K562 (cell line): ENCODE data around the gene GPR135. TPM values are rescaled to one million over a fixed set of nuclear protein-coding genes. Genes with fewer than 3 reads are reported as not detected.

ENCODE experiments used
- ATAC-seq: fragments of 200-7000 bp; cut with Tn5 transposase; 3 replicates; pipeline ENCODE4 v1.9.1; 2020; ENCODE audit warnings: moderate library complexity
- BruUV-seq: library from RNA; stranded (reverse); fragments of 400-500 nt; replicated peaks from 2 replicates; lab custom pipeline; 2021; lab: Mats Ljungman, UMichigan
- CTCF ChIA-PET: fragments of 300-600 bp; formaldehyde crosslinking; extraction: SDS; loops from one replicate; lab custom pipeline; 2021; ENCODE audit warnings: low intra/inter-chr PET ratio; lab: Yijun Ruan, JAX
- POLR2A ChIA-PET: fragments of 300-600, 350-650 bp; sonication (Branson Sonifier 250); formaldehyde crosslinking; extraction: SDS; loops from one replicate; lab custom pipeline; 2021; ENCODE audit warnings: antibody characterized with exemption, inconsistent platforms; lab: Yijun Ruan, JAX
- DNase-seq, 4 experiments: peaks; one replicate each; pipeline versions ENCODE4 v3.0.0 to v3.0.0-alpha.2; 2011 to 2018; ENCODE audit warnings: low spot score in 3 of 4, mixed read lengths in 3 of 4; ENCODE audit errors: extremely low read depth in 1 of 4
- FAIRE-seq: peaks from 2 replicates; lab custom pipeline; 2011; peaks lifted over from hg19 to GRCh38; lab: Jason Lieb, UNC
- H2AFZ ChIP-seq: 2 replicates; pipeline ENCODE4 v1.6.0; 2011; ENCODE audit warnings: low read depth, low read length, control low read depth, inconsistent platforms
- H3K27ac ChIP-seq: fragments of 200-600 bp; 3 replicates; pipeline ENCODE4 v1.8.0; 2011; ENCODE audit warnings: low read depth, mild to moderate bottlenecking, control low read depth, inconsistent platforms, low read length, moderate library complexity, mixed read lengths; ENCODE audit errors: extremely low read depth
- H3K27me3 ChIP-seq, 2 experiments: fragments of 300-600 bp in 1 of 2; 2 replicates in 1 of 2; 3 replicates in 1 of 2; pipeline versions ENCODE4 v1.6.0 to v1.8.0; 2011; ENCODE audit warnings: inconsistent platforms in 2 of 2, low read length in 2 of 2, mild to moderate bottlenecking in 1 of 2, mixed read lengths in 1 of 2, moderate library complexity in 1 of 2; ENCODE audit not compliant: control insufficient read depth in 2 of 2, insufficient read depth in 2 of 2
- H3K36me3 ChIP-seq: fragments of 300-600 bp; 3 replicates; pipeline ENCODE4 v1.8.0; 2011; ENCODE audit warnings: mild to moderate bottlenecking, low read length, inconsistent platforms; ENCODE audit not compliant: control insufficient read depth, insufficient read depth
- H3K4me1 ChIP-seq, 2 experiments: fragments of 200-600 bp in 1 of 2; replicated peaks in 1 of 2; 2 replicates in 1 of 2; 3 replicates in 1 of 2; pipeline versions ENCODE4 v1.5.1 to v1.8.0; 2011; ENCODE audit warnings: inconsistent platforms in 2 of 2, low read length in 2 of 2, mild to moderate bottlenecking in 1 of 2, mixed read lengths in 1 of 2, moderate library complexity in 1 of 2; ENCODE audit not compliant: control insufficient read depth in 2 of 2, insufficient read depth in 2 of 2
- H3K4me2 ChIP-seq: 2 replicates; pipeline ENCODE4 v1.6.1; 2011; ENCODE audit warnings: low read length, control low read depth, inconsistent platforms, mixed read lengths; ENCODE audit not compliant: insufficient read depth
- H3K4me3 ChIP-seq: fragments of 200-600 bp; sonication (generic), shearing (Covaris generic); 2 replicates; pipeline ENCODE4 v1.5.1; 2016; ENCODE audit warnings: control low read depth, inconsistent platforms
- H3K79me2 ChIP-seq: fragments of 200-600 bp; 3 replicates; pipeline ENCODE4 v1.8.0; 2011; ENCODE audit warnings: low read length, inconsistent platforms; ENCODE audit not compliant: control insufficient read depth, insufficient read depth
- H3K9ac ChIP-seq, 2 experiments: 2 replicates each; pipeline versions ENCODE4 v1.6.0 to v1.6.1; 2011; ENCODE audit warnings: low read depth in 2 of 2, low read length in 2 of 2, control low read depth in 1 of 2, inconsistent platforms in 1 of 2, mild to moderate bottlenecking in 1 of 2, mixed read lengths in 1 of 2; ENCODE audit not compliant: insufficient read depth in 1 of 2
- H3K9me1 ChIP-seq: one replicate; pipeline ENCODE4 v1.6.0; 2011; ENCODE audit warnings: inconsistent platforms, mild to moderate bottlenecking, low read length, moderate library complexity; ENCODE audit not compliant: control insufficient read depth, insufficient read depth
- H3K9me3 ChIP-seq: replicated peaks from 2 replicates; pipeline ENCODE4 v1.5.1; 2011; ENCODE audit warnings: low read depth, low read length, inconsistent platforms; ENCODE audit not compliant: control insufficient read depth, insufficient read depth
- H4K20me1 ChIP-seq: replicated peaks from 2 replicates; pipeline ENCODE4 v1.6.1; 2011; ENCODE audit warnings: low read length, inconsistent platforms, mixed read lengths; ENCODE audit not compliant: control insufficient read depth, insufficient read depth
- C11orf30 ChIP-seq: fragments of 450-650 bp; IDR thresholded peaks from 2 replicates; pipeline ENCODE4 v1.6.1; 2016; ENCODE audit warnings: low read depth, mild to moderate bottlenecking
- CCNT2 ChIP-seq: IDR thresholded peaks from 2 replicates; pipeline ENCODE4 v1.6.1; 2011; ENCODE audit warnings: borderline replicate concordance, low read depth, mild to moderate bottlenecking, moderate library complexity, mixed read lengths, low read length; ENCODE audit not compliant: insufficient read length; ENCODE audit errors: extremely low read depth
- DMBX1 ChIP-seq: fragments of 250-450 bp; sonication (Bioruptor Pico); IDR thresholded peaks from 2 replicates; pipeline ENCODE4 v1.8.0; 2022; ENCODE audit warnings: inconsistent platforms, mild to moderate bottlenecking, moderate library complexity, borderline replicate concordance
- HSF4 ChIP-seq: fragments of 250-450 bp; sonication (Bioruptor Pico); IDR thresholded peaks from 2 replicates; pipeline ENCODE4 v2.1.2; 2022; ENCODE audit warnings: mild to moderate bottlenecking, moderate library complexity, borderline replicate concordance
- MEIS2 ChIP-seq: fragments of 450-650 bp; IDR thresholded peaks from 2 replicates; pipeline ENCODE4 v1.6.1; 2014; ENCODE audit warnings: mild to moderate bottlenecking; ENCODE audit not compliant: partially characterized antibody
- NFATC3 ChIP-seq: fragments of 450-650 bp; IDR thresholded peaks from 2 replicates; pipeline ENCODE4 v1.6.1; 2017; ENCODE audit warnings: mild to moderate bottlenecking
- PML ChIP-seq: IDR thresholded peaks from 2 replicates; pipeline ENCODE4 v1.6.1; 2012; ENCODE audit warnings: low read length, inconsistent platforms
- RBM25 ChIP-seq: fragments of 200-400 bp; formaldehyde crosslinking; IDR thresholded peaks from 2 replicates; pipeline ENCODE4 v1.6.1; 2018; ENCODE audit warnings: low read length, low read depth, moderate library complexity; ENCODE audit not compliant: severe bottlenecking
- RBM34 ChIP-seq: fragments of 200-400 bp; formaldehyde crosslinking; IDR thresholded peaks from 2 replicates; pipeline ENCODE4 v1.6.1; 2018; ENCODE audit warnings: low read length, borderline replicate concordance; ENCODE audit not compliant: insufficient read depth
- SRSF7 ChIP-seq: fragments of 200-400 bp; formaldehyde crosslinking; optimal IDR thresholded peaks from 2 replicates; pipeline ENCODE3; 2017; ENCODE audit warnings: mild to moderate bottlenecking, low read depth, low read length
- XRCC5 ChIP-seq: fragments of 200-400 bp; formaldehyde crosslinking; IDR thresholded peaks from 2 replicates; pipeline ENCODE4 v1.6.1; 2017; ENCODE audit warnings: low read depth, mild to moderate bottlenecking, low read length
- ZNF395 ChIP-seq: fragments of 200-800 bp; sonication (Bioruptor generic); IDR thresholded peaks from 2 replicates; pipeline ENCODE4 v1.6.1; 2017; ENCODE audit warnings: missing genetic modification characterization, missing compliant biosample characterization
- ZNF584 ChIP-seq: fragments of 200-800 bp; sonication (Bioruptor generic); IDR thresholded peaks from 2 replicates; pipeline ENCODE4 v1.6.1; 2016; ENCODE audit warnings: low read depth, mild to moderate bottlenecking, missing genetic modification characterization, missing compliant biosample characterization
- ZNF609 ChIP-seq: sonication (generic); formaldehyde crosslinking; IDR thresholded peaks from 2 replicates; pipeline ENCODE4 v1.8.1; 2023; ENCODE audit warnings: missing genetic modification reagents, mild to moderate bottlenecking, borderline replicate concordance
- WGBS: fragments of 100-300 bp; shearing (Covaris generic); methylation state at CpG from one replicate; pipeline ENCODE4 v1.1.6; 2016; ENCODE audit warnings: low coverage, mixed read lengths; ENCODE audit not compliant: insufficient coverage; ENCODE audit errors: missing lambda C conversion rate; 5-methylcytosine and 5-hydroxymethylcytosine counted together
- in situ Hi-C: fragments of 300-500 bp; cut with MboI; formaldehyde crosslinking; loops from 4 replicates; pipeline ENCODE4 v1.15.0; 2018; ENCODE audit warnings: inconsistent platforms, mixed read lengths
- intact Hi-C: fragments of 100-400 bp; cut with micrococcal nuclease; formaldehyde crosslinking; loops from 2 replicates; pipeline ENCODE4 v1.14.2; 2022
- polyA plus RNA-seq, 8 experiments: library from polyadenylated mRNA; depleted of rRNA in 4 of 8; stranded (reverse) in 5 of 8; unstranded in 3 of 8; fragments of >200 nt; fragmentation: Nextera tagmentation in 2 of 8; fragmentation: Illumina TruSeq in 1 of 8; extraction: Ambion mirVana in 2 of 8; extraction: Trizol in 1 of 8; gene quantifications; 2 replicates each; pipeline versions ENCODE4 v1.2.1 to v1.2.3, GENCODE V29; 2011 to 2014; ENCODE audit warnings: inconsistent platforms in 1 of 8, missing spikeins in 1 of 8
- total RNA-seq, 7 experiments: library from RNA; depleted of rRNA in 6 of 7; stranded (reverse); fragments of >200 nt in 6 of 7; fragmentation: Illumina TruSeq in 2 of 7; extraction: Trizol in 2 of 7; gene quantifications; 2 replicates each; pipeline versions ENCODE4 v1.2.1 to v1.2.3, GENCODE V29; 2011 to 2021; ENCODE audit warnings: low replicate concordance in 1 of 7

GPR135 gene
- total and polyA plus RNA-seq, 9 of the 15 experiments (the other 6 are each of a cell fraction or from before 2014, with no cell fraction given), result 0.06 to 1.6 (median 1.0) TPM

- H4K20me1 ChIP-seq, result no peaks in the 10 kb centered on the region; the same call in none of the 2 replicates
- peak overlapping the region; percentile 55 to 74 for H3K9ac ChIP-seq
- no peaks in the 10 kb centered on the region for H3K9me1 ChIP-seq
- ChIA-PET POLR2A (no interaction called here), CTCF (no interaction called here)
- peak; percentile 16 to 62 (median 22) for DNase-seq
- peak overlapping the region; percentile 75 for H3K4me3 ChIP-seq
- FAIRE-seq, result peak; percentile 40
- BruUV-seq, result TSS peak; percentile 61
- H3K36me3 ChIP-seq, result peaks cover 27% of the 10 kb centered on the region; the same call in 2 of the 3 replicates
- H3K79me2 ChIP-seq, result peaks cover 73% of the 10 kb centered on the region
- H2AFZ ChIP-seq, result peak overlapping the region; percentile 97; the same call in 1 of the 2 replicates
- no peak for ATAC-seq
- peaks cover 14 to 24% of the 10 kb centered on the region in 2 experiments; a peak in 4 of 5 replicates for H3K4me1 ChIP-seq
- in situ Hi-C loops (no loop called here), intact Hi-C loops (no loop called here)
- H3K4me2 ChIP-seq, result peak overlapping the region; percentile 98
- H3K27ac ChIP-seq, result peak overlapping the region; percentile 93
- no peaks in the 10 kb centered on the region for H3K9me3 ChIP-seq
- H3K27me3 ChIP-seq, result no peaks in the 10 kb centered on the region
- WGBS, result 3% methylated on average over 6 of the region's 6 CpGs
- TF ChIP-seq PML, result no peak
- TF ChIP-seq DMBX1 (CRISPR knock-in tag), result no peak
- no peak for TF ChIP-seq XRCC5
- TF ChIP-seq MEIS2, result no peak
- no peak for TF ChIP-seq ZNF584 (CRISPR knock-in tag)
- TF ChIP-seq RBM25, result peak; percentile 88
- no peak for TF ChIP-seq SRSF7
- TF ChIP-seq NFATC3, result no peak
- TF ChIP-seq ZNF395, result no peak
- TF ChIP-seq CCNT2, result no peak
- TF ChIP-seq C11orf30, result peak; percentile 63
- no peak for TF ChIP-seq HSF4 (CRISPR knock-in tag)
- TF ChIP-seq RBM34, result no peak
- TF ChIP-seq ZNF609, result no peak
These were observed 17.6 kb upstream of the GPR135 start for GRCh38 chr14:59482541-59483331.
